CD14-positive monocyte (primary cell): ENCODE data around the gene R3HDM1. TPM values are rescaled to one million over a fixed set of nuclear protein-coding genes. Genes with fewer than 3 reads are reported as not detected.

Experiments
- DNase-seq, 3 donors: peaks; one replicate each; pipeline ENCODE4 v3.0.0-alpha.2; 2011 to 2022
- H2AFZ ChIP-seq: 2 replicates; pipeline ENCODE4 v1.6.0; 2012; ENCODE audit warnings: mild to moderate bottlenecking, low read depth, low read length, inconsistent platforms; ENCODE audit not compliant: insufficient read depth, poor library complexity, severe bottlenecking
- H3K27ac ChIP-seq, 2 donors: 1 replicate in 1 of 2; 2 replicates in 1 of 2; pipeline ENCODE4 v1.5.1; 2012 to 2013; ENCODE audit warnings: low read length in 2 of 2, control low read depth in 1 of 2, inconsistent platforms in 1 of 2, low read depth in 1 of 2, mild to moderate bottlenecking in 1 of 2
- H3K27me3 ChIP-seq, 2 donors: one replicate each; pipeline versions ENCODE4 v1.6.0 to v1.6.1; 2011 to 2013; ENCODE audit warnings: low read length in 2 of 2; ENCODE audit not compliant: control insufficient read depth in 2 of 2, insufficient read depth in 2 of 2
- H3K36me3 ChIP-seq, 2 donors: replicated peaks in 1 of 2; 1 replicate in 1 of 2; 2 replicates in 1 of 2; pipeline versions ENCODE4 v1.5.1 to v1.6.1; 2012 to 2013; ENCODE audit warnings: low read length in 2 of 2, control low read depth in 1 of 2, inconsistent platforms in 1 of 2, mild to moderate bottlenecking in 1 of 2; ENCODE audit not compliant: insufficient read depth in 2 of 2, control insufficient read depth in 1 of 2
- H3K4me1 ChIP-seq, 2 donors: 1 replicate in 1 of 2; 2 replicates in 1 of 2; pipeline versions ENCODE4 v1.5.1 to v1.6.1; 2012 to 2013; ENCODE audit warnings: low read length in 2 of 2, control low read depth in 1 of 2, inconsistent platforms in 1 of 2, mild to moderate bottlenecking in 1 of 2, moderate library complexity in 1 of 2; ENCODE audit not compliant: insufficient read depth in 2 of 2, control insufficient read depth in 1 of 2
- H3K4me2 ChIP-seq: replicated peaks from 2 replicates; pipeline ENCODE3; 2012; ENCODE audit warnings: low read length, moderate library complexity, mild to moderate bottlenecking; ENCODE audit not compliant: poor library complexity, severe bottlenecking; ENCODE audit errors: extremely low read depth
- H3K4me3 ChIP-seq, 3 experiments: fragments of 200-600 bp in 1 of 3; sonication (generic) in 1 of 3; replicated peaks in 1 of 3; 1 replicate in 2 of 3; 2 replicates in 1 of 3; pipeline ENCODE4 v1.5.1; 2011 to 2013; ENCODE audit warnings: low read length in 3 of 3, mild to moderate bottlenecking in 3 of 3, control low read depth in 2 of 3, low read depth in 2 of 3, inconsistent platforms in 1 of 3, moderate library complexity in 1 of 3
- H3K79me2 ChIP-seq: 2 replicates; pipeline ENCODE4 v1.6.0; 2012; ENCODE audit warnings: mild to moderate bottlenecking, control low read depth, inconsistent platforms, low read length, moderate library complexity; ENCODE audit not compliant: insufficient read depth
- H3K9ac ChIP-seq: 2 replicates; pipeline ENCODE4 v1.6.0; 2017; ENCODE audit warnings: low read length, mild to moderate bottlenecking; ENCODE audit not compliant: insufficient read depth, poor library complexity, severe bottlenecking
- H3K9me3 ChIP-seq, 2 donors: replicated peaks in 1 of 2; 1 replicate in 1 of 2; 2 replicates in 1 of 2; pipeline versions ENCODE4 v1.5.1 to v1.6.1; 2012 to 2013; ENCODE audit warnings: low read length in 2 of 2, control low read depth in 1 of 2; ENCODE audit not compliant: control insufficient read depth in 1 of 2, insufficient read depth in 1 of 2
- H4K20me1 ChIP-seq: 2 replicates; pipeline ENCODE4 v1.6.0; 2012; ENCODE audit warnings: mild to moderate bottlenecking, low read length, control low read depth, moderate library complexity; ENCODE audit not compliant: insufficient read depth
- H3K27ac Mint-ChIP-seq, 7 donors: one replicate each; pipeline ENCODE4 v1.8.0; 2020; ENCODE audit warnings: mild to moderate bottlenecking in 7 of 7, mixed read lengths in 7 of 7, moderate library complexity in 6 of 7, inconsistent platforms in 2 of 7
- H3K27me3 Mint-ChIP-seq, 3 donors: one replicate each; pipeline ENCODE4 v1.8.0; 2021 to 2022; ENCODE audit warnings: low read depth in 3 of 3, mild to moderate bottlenecking in 3 of 3, mixed read lengths in 3 of 3, moderate library complexity in 3 of 3, inconsistent platforms in 1 of 3
- H3K36me3 Mint-ChIP-seq, 2 donors: one replicate each; pipeline ENCODE4 v1.8.0; 2020; ENCODE audit warnings: mixed read lengths in 2 of 2, inconsistent platforms in 1 of 2, mild to moderate bottlenecking in 1 of 2
- H3K4me1 Mint-ChIP-seq: one replicate; pipeline ENCODE4 v1.8.0; 2020; ENCODE audit warnings: mild to moderate bottlenecking, mixed read lengths
- H3K4me3 Mint-ChIP-seq, 2 donors: one replicate each; pipeline ENCODE4 v1.8.0; 2020; ENCODE audit warnings: mild to moderate bottlenecking in 2 of 2, mixed read lengths in 2 of 2, moderate library complexity in 1 of 2
- H3K9me3 Mint-ChIP-seq, 7 donors: one replicate each; pipeline ENCODE4 v1.8.0; 2020 to 2022; ENCODE audit warnings: mixed read lengths in 7 of 7, mild to moderate bottlenecking in 6 of 7, moderate library complexity in 6 of 7, inconsistent platforms in 2 of 7
- CTCF ChIP-seq: fragments of 200-600 bp; IDR thresholded peaks from one replicate; pipeline ENCODE4 v1.8.0; 2022; ENCODE audit warnings: antibody characterized with exemption, mild to moderate bottlenecking
- WGBS: methylation state at CpG from one replicate; pipeline ENCODE4 v1.1.5; 2013; ENCODE audit warnings: missing lambda C conversion rate; ENCODE audit not compliant: insufficient coverage; 5-methylcytosine and 5-hydroxymethylcytosine counted together
- intact Hi-C, 2 donors: fragments of 100-400 bp; cut with micrococcal nuclease; formaldehyde crosslinking; loops; one replicate each; pipeline versions ENCODE4 v1.15.0 to v1.15.1; 2023
- polyA plus RNA-seq, 3 donors: library from polyadenylated mRNA; depleted of rRNA in 1 of 3; unstranded in 2 of 3; stranded (reverse) in 1 of 3; fragments of 300-500 nt in 2 of 3; fragments of >200 nt in 1 of 3; fragmentation: Illumina TruSeq in 2 of 3; gene quantifications; 1 replicate in 2 of 3; 2 replicates in 1 of 3; pipeline ENCODE4 v1.2.3, GENCODE V29; 2012 to 2021

Gene R3HDM1
- polyA plus RNA-seq, 3 donors = 5.4 to 24.5 (median 13.1) TPM

- Mint-ChIP-seq H3K27ac (no peak overlapping the region), H3K9me3 (no peaks in the 10 kb centered on the region), H3K27me3 (no peaks in the 10 kb centered on the region), H3K4me3 (no peak overlapping the region), H3K4me1 (no peaks in the 10 kb centered on the region), H3K36me3 (peaks cover 21 to 29% of the 10 kb centered on the region in 2 donors)
- no peak for TF ChIP-seq CTCF
- no peaks in the 10 kb centered on the region for H3K9me3 ChIP-seq
- no peak overlapping the region for H3K9ac ChIP-seq
- no peak for DNase-seq
- H2AFZ ChIP-seq = no peak overlapping the region
- no peaks in the 10 kb centered on the region for H4K20me1 ChIP-seq
- H3K27ac ChIP-seq = no peak overlapping the region
- no peak overlapping the region for H3K4me3 ChIP-seq
- H3K4me1 ChIP-seq = no peaks in the 10 kb centered on the region
- no peak overlapping the region for H3K4me2 ChIP-seq
- intact Hi-C loops = no loop called here
- no CpG with 5 or more reads among the region's 2 CpGs for WGBS
- no peaks in the 10 kb centered on the region for H3K27me3 ChIP-seq
- no peaks in the 10 kb centered on the region for H3K79me2 ChIP-seq
- peaks cover 4 to 10% of the 10 kb centered on the region in 2 donors for H3K36me3 ChIP-seq
Measured at GRCh38 chr2:135570884-135571283, 39.6 kb downstream of the R3HDM1 start.

- Histone ChIP-seq H3K4me2 (no peak overlapping the region), H4K20me1 (no peaks in the 10 kb centered on the region), H3K79me2 (no peaks in the 10 kb centered on the region), H3K9me3 (no peaks in the 10 kb centered on the region), H3K36me3 (peaks cover 4 to 10% of the 10 kb centered on the region in 2 donors), H3K4me3 (no peak overlapping the region), H3K4me1 (no peaks in the 10 kb centered on the region), H2AFZ (no peak overlapping the region), H3K9ac (no peak overlapping the region), H3K27me3 (no peaks in the 10 kb centered on the region), H3K27ac (no peak overlapping the region)
- Mint-ChIP-seq H3K9me3 (peaks cover 0 to 2% (median 0%) of the 10 kb centered on the region in 7 donors), H3K27me3 (no peaks in the 10 kb centered on the region), H3K27ac (no peak overlapping the region), H3K4me1 (no peaks in the 10 kb centered on the region), H3K4me3 (no peak overlapping the region), H3K36me3 (peaks cover 12 to 17% of the 10 kb centered on the region in 2 donors)
- no peak for DNase-seq
- intact Hi-C loops = no loop called here
- no CpG with 5 or more reads among the region's 1 CpG for WGBS
- TF ChIP-seq CTCF = no peak
Measured at GRCh38 chr2:135573620-135574019, 42.3 kb downstream of the R3HDM1 start.
